ENCODE results near the gene SERP1.

DNA sequence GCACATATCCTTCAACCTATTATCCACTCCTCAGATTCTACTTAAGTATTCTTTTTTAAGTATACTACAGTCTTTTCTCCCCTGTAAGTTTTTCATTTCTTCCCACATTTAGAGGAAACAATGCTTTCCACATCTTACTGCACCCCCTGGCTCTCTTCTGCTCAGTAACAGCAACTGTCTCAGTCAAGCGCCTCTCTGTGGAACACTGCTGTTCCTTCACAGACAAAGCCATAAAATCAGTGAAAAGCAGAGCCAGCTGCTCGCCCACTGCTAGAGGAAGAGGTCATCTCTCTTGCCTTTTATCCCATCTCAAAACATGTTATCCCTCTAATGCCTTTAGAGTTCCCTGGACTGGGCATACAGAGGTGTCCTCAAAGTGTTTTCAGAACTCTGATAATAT lies 24.8 kb downstream of the SERP1 start:
- no peak for TF ChIP-seq EZH2phosphoT487 (IDR thresholded peaks at IDR 0.05; ENCODE audit: insufficient read depth, low read depth)
- TF ChIP-seq EZH2 (IDR thresholded peaks at IDR 0.05; ENCODE audit: insufficient read depth, poor library complexity, severe bottlenecking), result no peak

All from GM23248 (cell line).